GM13976 (cell line): ENCODE measurements around the gene JTB.

Experiments used
- DNase-seq: peaks from one replicate; pipeline ENCODE4 v3.0.0; 2012; ENCODE audit warnings: low spot score
- in situ Hi-C: fragments of 300-500 bp; cut with MboI; formaldehyde crosslinking; loops from one replicate; pipeline ENCODE4 v1.12.0; 2022; ENCODE audit warnings: low sequenced_read_pairs, mixed read lengths, inconsistent platforms; ENCODE audit not compliant: unreplicated experiment
- TF ChIP-seq, protein P1 (sequence below): IDR thresholded peaks from 2 replicates; pipeline ENCODE4 v1.5.1; 2012; ENCODE audit warnings: borderline replicate concordance, mild to moderate bottlenecking; ENCODE audit not compliant: insufficient read depth; ENCODE audit errors: extremely low read depth, missing control alignments, control extremely low read depth

Gene JTB

DNA sequence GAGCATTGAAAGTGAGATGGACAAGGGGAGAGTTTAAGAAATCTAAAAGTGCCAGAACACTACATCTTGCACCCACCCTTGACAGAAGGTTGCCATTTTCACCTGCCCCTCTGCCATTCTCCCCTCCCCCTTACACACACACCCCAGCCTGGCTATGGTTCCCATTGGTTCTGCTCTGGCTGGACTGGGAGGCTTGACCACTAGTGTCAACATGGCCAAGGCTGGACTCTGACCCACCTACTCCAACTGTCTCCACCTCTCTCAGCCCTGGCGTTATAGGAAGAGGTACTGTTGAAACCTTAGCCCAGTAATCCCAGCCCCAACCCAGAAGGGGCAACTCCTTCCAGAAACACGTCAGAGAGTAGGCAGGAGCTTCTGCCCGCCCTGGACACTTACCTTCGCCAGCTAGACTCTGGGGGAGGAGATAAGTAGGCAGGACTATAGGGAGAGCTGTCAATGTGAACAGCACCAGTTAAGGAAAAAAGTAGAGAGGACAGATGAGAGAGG is 23.6 kb downstream of the JTB start:
- no peak for DNase-seq
- TF ChIP-seq, protein P1, sequence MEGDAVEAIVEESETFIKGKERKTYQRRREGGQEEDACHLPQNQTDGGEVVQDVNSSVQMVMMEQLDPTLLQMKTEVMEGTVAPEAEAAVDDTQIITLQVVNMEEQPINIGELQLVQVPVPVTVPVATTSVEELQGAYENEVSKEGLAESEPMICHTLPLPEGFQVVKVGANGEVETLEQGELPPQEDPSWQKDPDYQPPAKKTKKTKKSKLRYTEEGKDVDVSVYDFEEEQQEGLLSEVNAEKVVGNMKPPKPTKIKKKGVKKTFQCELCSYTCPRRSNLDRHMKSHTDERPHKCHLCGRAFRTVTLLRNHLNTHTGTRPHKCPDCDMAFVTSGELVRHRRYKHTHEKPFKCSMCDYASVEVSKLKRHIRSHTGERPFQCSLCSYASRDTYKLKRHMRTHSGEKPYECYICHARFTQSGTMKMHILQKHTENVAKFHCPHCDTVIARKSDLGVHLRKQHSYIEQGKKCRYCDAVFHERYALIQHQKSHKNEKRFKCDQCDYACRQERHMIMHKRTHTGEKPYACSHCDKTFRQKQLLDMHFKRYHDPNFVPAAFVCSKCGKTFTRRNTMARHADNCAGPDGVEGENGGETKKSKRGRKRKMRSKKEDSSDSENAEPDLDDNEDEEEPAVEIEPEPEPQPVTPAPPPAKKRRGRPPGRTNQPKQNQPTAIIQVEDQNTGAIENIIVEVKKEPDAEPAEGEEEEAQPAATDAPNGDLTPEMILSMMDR = no peak
- in situ Hi-C loops = no loop called here

DNA sequence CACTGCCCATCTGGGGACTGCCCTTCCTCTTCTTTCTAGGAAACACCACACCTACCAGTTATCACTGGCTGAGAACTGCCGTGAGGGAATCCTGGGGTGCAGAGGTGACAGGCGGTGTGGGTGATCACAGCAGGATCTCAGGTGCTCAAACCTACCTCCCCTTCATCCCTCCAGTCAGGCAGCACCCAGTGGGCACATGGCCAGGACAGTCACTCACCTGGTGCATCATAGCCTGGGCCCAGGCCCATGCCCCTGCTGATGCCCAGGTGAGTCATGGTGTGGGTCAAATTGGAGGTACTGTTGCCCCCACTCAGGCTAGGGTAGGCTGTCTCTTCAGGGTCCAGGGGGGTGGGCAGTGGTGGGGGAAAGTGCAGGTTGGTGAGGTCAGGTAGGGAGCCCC is 25.7 kb downstream of the JTB start:
- TF ChIP-seq, protein P1 = no peak
- no peak for DNase-seq
- in situ Hi-C loops = no loop called here

DNA sequence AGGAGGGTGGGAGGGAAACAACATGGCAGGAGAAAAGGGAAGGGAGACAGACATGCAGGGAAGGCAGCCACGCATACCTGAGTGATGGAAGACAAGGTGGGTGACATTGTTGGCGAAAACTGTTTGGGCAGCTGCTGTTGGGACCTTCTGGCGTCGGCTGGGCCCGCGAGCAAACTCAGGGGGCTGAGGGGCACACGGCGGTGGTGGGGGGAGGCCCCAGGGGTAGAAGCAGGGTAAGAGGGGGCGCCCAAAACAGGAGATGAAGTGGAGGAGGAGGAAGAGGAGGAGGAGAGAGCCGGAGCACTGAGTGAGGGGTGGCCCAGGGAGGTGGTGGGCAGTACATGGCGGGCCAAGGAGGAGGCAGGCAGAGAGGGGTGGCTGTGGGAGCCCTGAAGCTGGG is 26.3 kb downstream of the JTB start:
- DNase-seq = no peak
- TF ChIP-seq, protein P1 = no peak
- in situ Hi-C loops = no loop called here

DNA sequence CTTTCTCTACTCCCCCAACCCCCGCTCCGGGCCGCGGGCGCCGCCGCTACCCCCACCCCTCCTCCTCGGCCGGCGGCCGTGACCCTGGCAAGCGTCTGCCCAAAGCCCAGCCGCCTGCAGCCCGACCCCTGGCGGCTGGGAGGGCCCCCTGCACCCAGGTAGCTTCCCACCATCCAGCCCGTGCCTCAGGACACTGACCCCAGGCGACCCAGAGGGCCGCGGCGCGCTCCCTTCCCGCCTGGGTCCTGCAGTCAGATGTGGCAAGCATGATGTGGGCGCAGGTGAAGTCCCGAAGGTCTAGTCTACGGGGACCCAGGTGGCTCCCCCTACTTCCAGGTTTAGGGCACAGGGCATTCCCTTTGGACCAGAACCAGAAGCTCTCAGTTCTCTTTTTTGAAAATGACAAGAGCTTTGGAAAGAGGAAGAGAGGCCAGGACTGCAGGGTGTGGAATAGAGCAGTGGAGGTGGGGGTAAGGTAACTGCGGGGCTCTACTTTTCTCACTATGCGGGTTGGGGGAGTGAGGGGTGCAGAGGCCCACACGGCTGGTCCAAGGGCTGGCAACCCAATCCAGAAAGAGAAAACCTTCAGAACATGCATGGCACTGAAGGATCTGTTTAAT is 30.7 kb downstream of the JTB start, which contains the start of gene DENND4B:
DENND4B (minus strand) TSS at position 97 of the 620 bp plus-strand sequence. CDS start 2,344 bp downstream, outside the sequence.
- TF ChIP-seq, protein P1 = peak; percentile 94
- in situ Hi-C loops = no loop called here
- peak; percentile 95 for DNase-seq

DNA sequence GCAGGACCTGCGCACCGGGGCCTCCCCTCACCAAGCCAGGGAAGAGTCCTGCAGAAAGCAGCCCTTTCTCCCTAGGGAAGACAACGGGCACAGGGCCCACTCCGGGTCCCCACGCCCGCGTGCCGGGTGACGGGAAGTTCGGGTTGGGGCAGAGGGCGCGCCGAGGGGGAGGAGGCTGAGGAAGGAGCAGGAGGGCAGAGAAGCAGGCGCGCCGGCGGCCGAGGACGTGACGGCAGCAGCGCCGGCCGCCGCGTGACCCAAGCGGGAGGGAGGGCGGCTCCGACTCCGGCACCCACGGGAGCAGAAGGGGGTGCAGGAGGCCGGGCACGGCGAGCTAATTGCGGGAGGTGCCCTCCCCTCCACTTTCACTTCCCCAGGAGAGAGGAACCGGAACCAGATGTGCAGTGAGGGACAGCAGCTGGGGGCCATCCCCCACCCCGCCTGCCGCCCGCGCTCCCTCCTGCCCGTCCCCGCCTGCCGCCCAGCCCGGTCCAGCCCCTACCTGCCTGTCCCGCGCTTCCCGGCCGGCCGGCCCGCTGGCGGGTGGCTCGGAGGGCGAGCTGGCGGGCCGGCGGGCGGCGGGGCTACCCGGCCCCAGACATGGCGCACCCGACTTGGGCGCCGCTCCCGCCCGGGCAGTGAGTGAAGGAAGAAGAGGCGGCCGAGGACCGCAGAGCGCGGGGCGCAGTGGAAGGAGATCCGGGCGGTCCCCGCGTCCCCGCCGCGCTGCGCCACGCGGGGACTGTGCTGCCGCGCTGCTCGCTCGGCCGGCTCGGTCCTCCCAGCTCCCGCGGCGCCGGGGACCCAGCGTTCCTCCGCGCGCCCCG is 31.5 kb downstream of the JTB start:
- in situ Hi-C loops = no loop called here
- peak; percentile 91 for DNase-seq
- TF ChIP-seq, protein P1 = no peak

DNA sequence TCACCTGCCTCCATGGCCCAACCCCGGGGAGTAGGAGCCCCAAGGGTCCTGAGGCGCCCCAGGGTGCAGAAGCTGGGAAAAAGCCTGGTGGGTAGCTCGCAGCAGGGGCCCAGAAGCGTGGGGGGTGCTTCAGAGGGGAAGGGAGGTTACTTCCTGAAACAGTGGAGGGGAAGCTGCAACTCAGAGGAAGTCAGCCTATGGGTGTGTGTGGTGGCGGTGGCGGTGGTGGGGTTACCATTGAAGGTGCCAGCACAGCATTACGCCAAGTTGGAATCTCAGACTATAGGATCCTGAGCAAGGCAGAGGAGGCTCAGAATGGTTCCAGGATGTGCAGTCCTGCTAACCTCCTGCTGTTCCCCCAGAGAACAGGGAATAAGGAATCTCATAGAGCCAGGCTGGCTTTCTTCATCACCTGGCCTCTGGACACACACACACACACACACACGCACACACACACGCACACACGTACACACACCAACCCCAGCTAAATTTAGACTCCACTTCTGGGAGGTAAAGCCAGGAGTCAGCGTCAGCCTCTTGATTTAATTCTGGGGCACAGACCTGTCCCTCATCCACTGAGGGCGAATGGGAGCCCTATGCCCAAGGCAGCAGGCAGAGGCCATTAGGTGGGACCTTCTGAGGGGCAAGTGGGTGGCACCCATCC is 32.2 kb downstream of the JTB start:
- in situ Hi-C loops = no loop called here
- TF ChIP-seq, protein P1 = no peak

More for the DNA sequence above, 32.2 kb downstream of the JTB start:
- DNase-seq = peak; percentile 82
